HL-60 (cell line): ENCODE results near the gene EGFR.
A peak's percentile ranks its signal among the peaks of the same experiment; 100 is the strongest.

Source experiments
- DNase-seq, 2 experiments: peaks; one replicate each; pipeline ENCODE4 v3.0.0-alpha.2; 2010 to 2020; ENCODE audit warnings: low read depth in 1 of 2, low spot score in 1 of 2
- H3K27ac ChIP-seq: fragments of 250-450 bp; sonication (Bioruptor Pico); replicated peaks from 2 replicates; pipeline ENCODE4 v1.5.1; 2020; ENCODE audit warnings: mild to moderate bottlenecking, moderate library complexity
- H3K27me3 ChIP-seq: fragments of 250-450 bp; sonication (Bioruptor Pico); 2 replicates; pipeline ENCODE4 v1.5.1; 2021; ENCODE audit warnings: mild to moderate bottlenecking, moderate library complexity; ENCODE audit not compliant: insufficient read depth, poor library complexity, severe bottlenecking
- H3K4me3 ChIP-seq: replicated peaks from 2 replicates; pipeline ENCODE4 v1.5.1; 2011; ENCODE audit warnings: mild to moderate bottlenecking, control low read depth, low read length; ENCODE audit not compliant: insufficient read depth
- CTCF ChIP-seq: IDR thresholded peaks from one replicate; pipeline ENCODE4 v1.5.1; 2011; ENCODE audit warnings: low read length, control low read depth, inconsistent platforms; ENCODE audit not compliant: insufficient read depth
- GABPA ChIP-seq: IDR thresholded peaks from 2 replicates; pipeline ENCODE4 v1.6.1; 2012; ENCODE audit warnings: low read depth
- POLR2AphosphoS5 ChIP-seq: IDR thresholded peaks from 2 replicates; pipeline ENCODE4 v1.6.1; 2012; ENCODE audit warnings: low read depth
- REST ChIP-seq: IDR thresholded peaks from 2 replicates; pipeline ENCODE4 v1.6.1; 2012; ENCODE audit warnings: low read depth; ENCODE audit not compliant: insufficient replicate concordance
- SPI1 ChIP-seq: IDR thresholded peaks from 2 replicates; pipeline ENCODE4 v1.6.1; 2012; ENCODE audit warnings: low read depth, mild to moderate bottlenecking, borderline replicate concordance

EGFR gene

GRCh38 chr7:55254242-55254595 lies 235.4 kb downstream of the EGFR start:
- DNase-seq: no peak
- peaks cover 27% of the 10 kb centered on the region for H3K27me3 ChIP-seq
- no peak overlapping the region for H3K27ac ChIP-seq
- TF ChIP-seq GABPA (no peak), SPI1 (no peak), REST (no peak), CTCF (no peak), POLR2AphosphoS5 (no peak)
- no peak overlapping the region for H3K4me3 ChIP-seq

- Histone ChIP-seq H3K27me3 (peaks cover 27% of the 10 kb centered on the region), H3K4me3 (no peak overlapping the region), H3K27ac (no peak overlapping the region)
- peak; percentile 5 to 34 for DNase-seq
- TF ChIP-seq CTCF: peak; percentile 19
- TF ChIP-seq POLR2AphosphoS5: no peak
- TF ChIP-seq SPI1: no peak
- TF ChIP-seq GABPA: no peak
Observed at GRCh38 chr7:55254596-55255495, 236.0 kb downstream of the EGFR start.

- peaks cover 27% of the 10 kb centered on the region for H3K27me3 ChIP-seq
- peak; percentile 27 to 49 for DNase-seq
- no peak overlapping the region for H3K4me3 ChIP-seq
- TF ChIP-seq POLR2AphosphoS5 (no peak), GABPA (no peak), CTCF (peak; percentile 50), REST (no peak), SPI1 (no peak)
- H3K27ac ChIP-seq: no peak overlapping the region
Observed at GRCh38 chr7:55255496-55256445, 237.0 kb downstream of the EGFR start.
